ENCODE data around the gene SOS1.

- TF ChIP-seq EZH2 (IDR thresholded peaks at IDR 0.05; ENCODE audit: borderline replicate concordance, low read depth, low read length, severe bottlenecking) (no peak), CTCF (IDR thresholded peaks at IDR 0.05; ENCODE audit: extremely low read depth in 1 of 2, insufficient read depth in 1 of 2, low read depth in 1 of 2, low read length in 2 of 2) (no peak), POLR2A (IDR thresholded peaks at IDR 0.05; ENCODE audit: low read depth, low read length) (no peak)
Observed at GRCh38 chr2:39153312-39153711, 32.5 kb upstream of the SOS1 start.
